IMR-90 (cell line): ENCODE measurements around the gene ZG16B. TPM values are rescaled to one million over a fixed set of nuclear protein-coding genes. Genes with fewer than 3 reads are reported as not detected.

Source experiments
- ATAC-seq: fragments of 200-7000 bp; cut with Tn5 transposase; 2 replicates; pipeline ENCODE4 v1.9.1; 2020; ENCODE audit warnings: low read depth, mild to moderate bottlenecking, moderate library complexity
- BruUV-seq: library from RNA; stranded (reverse); fragments of 400-500 nt; replicated peaks from 2 replicates; lab custom pipeline; 2021; lab: Mats Ljungman, UMichigan
- CTCF ChIA-PET: fragments of 300-600 bp; formaldehyde crosslinking; extraction: SDS; loops from one replicate; lab custom pipeline; 2021; ENCODE audit warnings: antibody characterized with exemption; lab: Yijun Ruan, JAX
- POLR2A ChIA-PET: fragments of 300-600 bp; sonication (Branson Sonifier 250); formaldehyde crosslinking; loops from one replicate; lab custom pipeline; 2022; ENCODE audit warnings: antibody characterized with exemption; ENCODE audit not compliant: unreplicated experiment; lab: Charles Lee
- DNase-seq: peaks from one replicate; pipeline ENCODE4 v3.0.0; 2013
- H2AFZ ChIP-seq: replicated peaks from 2 replicates; pipeline ENCODE3; 2013; ENCODE audit warnings: low read length, mild to moderate bottlenecking; ENCODE audit not compliant: poor library complexity
- H2AK5ac ChIP-seq: 2 replicates; pipeline ENCODE4 v1.6.1; 2013; ENCODE audit warnings: low read depth, low read length, inconsistent platforms
- H2AK9ac ChIP-seq: replicated peaks from 2 replicates; pipeline ENCODE3; 2013; ENCODE audit warnings: mild to moderate bottlenecking, low read depth, low read length, moderate library complexity; ENCODE audit not compliant: poor library complexity
- H2BK120ac ChIP-seq: 2 replicates; pipeline ENCODE4 v1.6.1; 2013; ENCODE audit warnings: low read depth, low read length, inconsistent platforms
- H2BK15ac ChIP-seq: 3 replicates; pipeline ENCODE4 v1.6.1; 2013; ENCODE audit warnings: low read depth, low read length, inconsistent platforms
- H2BK20ac ChIP-seq: 2 replicates; pipeline ENCODE4 v1.6.1; 2013; ENCODE audit warnings: low read depth, mild to moderate bottlenecking, inconsistent platforms, low read length, moderate library complexity
- H2BK5ac ChIP-seq: 2 replicates; pipeline ENCODE4 v1.6.1; 2013; ENCODE audit warnings: mild to moderate bottlenecking, low read depth, low read length, inconsistent platforms; ENCODE audit not compliant: poor library complexity, severe bottlenecking
- H3K14ac ChIP-seq: replicated peaks from 2 replicates; pipeline ENCODE4 v1.6.1; 2013; ENCODE audit warnings: low read depth, low read length, inconsistent platforms
- H3K18ac ChIP-seq: 2 replicates; pipeline ENCODE4 v1.6.1; 2013; ENCODE audit warnings: low read depth, low read length, control low read depth
- H3K23ac ChIP-seq: 2 replicates; pipeline ENCODE4 v1.6.1; 2013; ENCODE audit warnings: low read depth, low read length, inconsistent platforms
- H3K27ac ChIP-seq: 2 replicates; pipeline ENCODE4 v1.5.1; 2013; ENCODE audit warnings: mild to moderate bottlenecking, control low read depth, low read length; ENCODE audit not compliant: insufficient read depth
- H3K27me3 ChIP-seq: 2 replicates; pipeline ENCODE4 v1.6.1; 2013; ENCODE audit warnings: low read length; ENCODE audit not compliant: control insufficient read depth, insufficient read depth
- H3K36me3 ChIP-seq: 2 replicates; pipeline ENCODE4 v1.6.1; 2013; ENCODE audit warnings: low read length, mixed read lengths; ENCODE audit not compliant: control insufficient read depth, insufficient read depth
- H3K4ac ChIP-seq: 2 replicates; pipeline ENCODE4 v1.6.1; 2013; ENCODE audit warnings: low read depth, low read length, inconsistent platforms
- H3K4me1 ChIP-seq: 2 replicates; pipeline ENCODE4 v1.6.1; 2013; ENCODE audit warnings: low read length, mixed read lengths; ENCODE audit not compliant: control insufficient read depth, insufficient read depth
- H3K4me2 ChIP-seq: 2 replicates; pipeline ENCODE4 v1.6.1; 2013; ENCODE audit warnings: low read depth, mild to moderate bottlenecking, control low read depth, low read length, moderate library complexity
- H3K4me3 ChIP-seq: 2 replicates; pipeline ENCODE4 v1.5.1; 2013; ENCODE audit warnings: low read depth, mild to moderate bottlenecking, control low read depth, low read length, moderate library complexity; ENCODE audit not compliant: insufficient read depth
- H3K56ac ChIP-seq: 2 replicates; pipeline ENCODE4 v1.6.1; 2013; ENCODE audit warnings: low read length, inconsistent platforms; ENCODE audit not compliant: insufficient read depth; ENCODE audit errors: extremely low read depth
- H3K79me1 ChIP-seq, 2 experiments: 2 replicates each; pipeline ENCODE4 v1.6.1; 2013; ENCODE audit warnings: low read length in 2 of 2, inconsistent platforms in 1 of 2, low read depth in 1 of 2
- H3K9ac ChIP-seq: 2 replicates; pipeline ENCODE4 v1.6.1; 2013; ENCODE audit warnings: low read depth, low read length, control low read depth
- H3K9me1 ChIP-seq: 2 replicates; pipeline ENCODE4 v1.6.1; 2013; ENCODE audit warnings: low read length, inconsistent platforms; ENCODE audit not compliant: insufficient read depth
- H3K9me3 ChIP-seq: 2 replicates; pipeline ENCODE4 v1.6.1; 2013; ENCODE audit warnings: low read length; ENCODE audit not compliant: control insufficient read depth, insufficient read depth
- H4K20me1 ChIP-seq: 2 replicates; pipeline ENCODE4 v1.6.1; 2013; ENCODE audit warnings: low read length, inconsistent platforms; ENCODE audit not compliant: insufficient read depth
- H4K5ac ChIP-seq: 2 replicates; pipeline ENCODE4 v1.6.1; 2013; ENCODE audit warnings: mild to moderate bottlenecking, low read depth, low read length, control low read depth
- H4K8ac ChIP-seq, 2 experiments: 2 replicates each; pipeline ENCODE4 v1.6.1; 2013; ENCODE audit warnings: low read depth in 2 of 2, low read length in 2 of 2, control low read depth in 1 of 2, inconsistent platforms in 1 of 2
- H4K91ac ChIP-seq: 2 replicates; pipeline ENCODE4 v1.6.1; 2013; ENCODE audit warnings: low read depth, low read length, inconsistent platforms; ENCODE audit not compliant: insufficient read depth
- CTCF ChIP-seq: conservative IDR thresholded peaks from 2 replicates; pipeline ENCODE4 v1.5.1; 2012; ENCODE audit warnings: mild to moderate bottlenecking, low read depth, low read length, improper control_type of control experiment
- ELK1 ChIP-seq: fragments of 150-350 bp; IDR thresholded peaks from 2 replicates; pipeline ENCODE4 v1.6.1; 2016; ENCODE audit warnings: low read depth, mild to moderate bottlenecking, low read length, moderate library complexity, borderline replicate concordance
- RCOR1 ChIP-seq: IDR thresholded peaks from 2 replicates; pipeline ENCODE4 v1.6.1; 2012; ENCODE audit warnings: mild to moderate bottlenecking, low read length, improper control_type of control experiment; ENCODE audit not compliant: insufficient replicate concordance
- WGBS, 2 experiments: methylation state at CpG; one replicate each; pipeline versions ENCODE4 v1.1.5 to v1.1.7; 2013; ENCODE audit warnings: missing lambda C conversion rate in 2 of 2; ENCODE audit not compliant: insufficient read length in 1 of 2; ENCODE audit errors: extremely low coverage in 2 of 2; 5-methylcytosine and 5-hydroxymethylcytosine counted together
- dilution Hi-C: fragments of 300-500 bp; cut with HindIII; formaldehyde crosslinking; loops from one replicate; pipeline ENCODE4 v1.14.3; 2018; ENCODE audit warnings: low sequenced_read_pairs; ENCODE audit not compliant: unreplicated experiment
- in situ Hi-C: fragments of 300-500 bp; cut with MboI; formaldehyde crosslinking; loops from 3 replicates; pipeline ENCODE4 v1.14.3; 2019; ENCODE audit warnings: low sequenced_read_pairs, inconsistent platforms, mixed read lengths
- intact Hi-C: fragments of 100-400 bp; cut with micrococcal nuclease; formaldehyde crosslinking; loops from 2 replicates; pipeline ENCODE4 v1.10.0; 2022
- polyA plus RNA-seq, 3 experiments: library from polyadenylated mRNA; depleted of rRNA; stranded (reverse); fragments of >200 nt; gene quantifications; 2 replicates each; pipeline ENCODE4 v1.2.3, GENCODE V29; 2012; ENCODE audit warnings: low replicate concordance in 1 of 3
- total RNA-seq: library from RNA; depleted of rRNA; stranded (reverse); fragments of >200 nt; gene quantifications from 2 replicates; pipeline ENCODE4 v1.2.3, GENCODE V29; 2012

ZG16B gene
- total and polyA plus RNA-seq, 2 of the 4 experiments (the other 2 are of a cell fraction), result 0.54 to 0.65 TPM

- CTCF ChIA-PET, result interaction anchor here (0.6 to 1.0 kb wide), 2 partner anchors 9 to 16 kb away, joined by 3 read pairs; no protein-coding TSS in a partner anchor
- Histone ChIP-seq H3K4me1 (no peaks in the 10 kb centered on the region), H4K8ac (no peak overlapping the region), H2BK5ac (no peak overlapping the region), H2AK9ac (no peak overlapping the region), H2AK5ac (no peak overlapping the region), H3K79me1 (no peaks in the 10 kb centered on the region), H3K4me2 (no peak overlapping the region), H3K23ac (no peak overlapping the region), H3K27ac (no peak overlapping the region), H2BK15ac (no peak overlapping the region), H3K56ac (no peak overlapping the region), H2AFZ (no peak overlapping the region), H4K20me1 (no peaks in the 10 kb centered on the region), H3K9me1 (no peaks in the 10 kb centered on the region), H3K18ac (no peak overlapping the region), H3K14ac (no peak overlapping the region), H3K27me3 (peaks cover 56% of the 10 kb centered on the region), H4K91ac (no peak overlapping the region), H2BK120ac (no peak overlapping the region), H3K9ac (no peak overlapping the region), H3K9me3 (no peaks in the 10 kb centered on the region), H3K4ac (no peak overlapping the region), H4K5ac (no peak overlapping the region), H2BK20ac (no peak overlapping the region), H3K4me3 (no peak overlapping the region), H3K36me3 (no peaks in the 10 kb centered on the region)
- TF ChIP-seq ELK1, result no peak
- TF ChIP-seq RCOR1, result no peak
- TF ChIP-seq CTCF, result no peak
- POLR2A ChIA-PET, result no interaction called here
- 20% methylated on average over 1 of the region's 4 CpGs; no CpG with 5 or more reads in 1 of the 2 experiments for WGBS, 2 experiments
- no peak for ATAC-seq
- in situ Hi-C loops (no loop called here), intact Hi-C loops (no loop called here), dilution Hi-C loops (no loop called here)
- BruUV-seq, result no TSS peak
- no peak for DNase-seq
Measured at GRCh38 chr16:2822496-2822895, 7.6 kb upstream of the ZG16B start.
